SK-MEL-5 (cell line): ENCODE results near the gene RAB26. TPM values are rescaled to one million over a fixed set of nuclear protein-coding genes. Genes with fewer than 3 reads are reported as not detected.

Experiments
- DNase-seq: peaks from one replicate; pipeline ENCODE4 v3.0.0-alpha.2; 2016; ENCODE audit warnings: low read depth, low spot score
- in situ Hi-C: cut with HindIII; loops from 2 replicates; pipeline ENCODE4 v1.10.0; 2016; ENCODE audit warnings: low sequenced_read_pairs, high pct_unique_total_duplicates, low pct_unique_long_range_greater_than_20kb
- total RNA-seq: library from RNA; depleted of rRNA; stranded (reverse); fragments of >200 nt; shearing (Covaris generic); gene quantifications from 2 replicates; pipeline ENCODE4 v1.2.3, GENCODE V29; 2014

RAB26 gene
- total RNA-seq, 1 experiment from 2014 or later = 0.40 TPM

- peak; percentile 28 for DNase-seq
- in situ Hi-C loops = no loop called here
Observed at GRCh38 chr16:2152695-2153506, 4.5 kb downstream of the RAB26 start.

DNA sequence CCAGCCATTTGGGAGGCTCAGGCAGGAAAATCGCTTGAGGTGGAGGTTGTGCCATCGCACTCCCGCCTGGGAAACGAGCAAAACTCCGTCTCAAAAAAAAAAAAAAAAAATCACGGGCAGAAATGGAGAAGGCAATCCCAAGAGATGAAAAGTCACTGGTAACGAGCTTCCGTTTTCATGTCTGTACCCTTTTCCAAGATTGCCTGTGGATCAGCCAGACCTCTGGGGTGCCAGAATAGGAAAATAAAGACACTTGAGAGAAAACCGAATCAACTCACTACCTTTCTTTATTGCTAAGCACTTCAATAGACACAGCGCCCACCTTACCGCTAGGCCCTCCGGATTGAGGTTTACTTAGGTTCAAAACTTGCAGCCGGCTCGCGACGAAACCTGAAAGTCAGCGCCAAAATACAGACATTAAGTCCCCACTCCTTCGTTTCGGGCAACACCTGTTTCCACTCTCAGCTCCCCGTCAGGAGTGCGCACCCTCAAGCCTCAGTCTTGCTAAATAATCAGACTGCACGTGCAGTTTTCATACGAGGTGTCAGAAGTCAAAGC lies 6.2 kb downstream of the RAB26 start:
- in situ Hi-C loops = no loop called here
- no peak for DNase-seq

DNA sequence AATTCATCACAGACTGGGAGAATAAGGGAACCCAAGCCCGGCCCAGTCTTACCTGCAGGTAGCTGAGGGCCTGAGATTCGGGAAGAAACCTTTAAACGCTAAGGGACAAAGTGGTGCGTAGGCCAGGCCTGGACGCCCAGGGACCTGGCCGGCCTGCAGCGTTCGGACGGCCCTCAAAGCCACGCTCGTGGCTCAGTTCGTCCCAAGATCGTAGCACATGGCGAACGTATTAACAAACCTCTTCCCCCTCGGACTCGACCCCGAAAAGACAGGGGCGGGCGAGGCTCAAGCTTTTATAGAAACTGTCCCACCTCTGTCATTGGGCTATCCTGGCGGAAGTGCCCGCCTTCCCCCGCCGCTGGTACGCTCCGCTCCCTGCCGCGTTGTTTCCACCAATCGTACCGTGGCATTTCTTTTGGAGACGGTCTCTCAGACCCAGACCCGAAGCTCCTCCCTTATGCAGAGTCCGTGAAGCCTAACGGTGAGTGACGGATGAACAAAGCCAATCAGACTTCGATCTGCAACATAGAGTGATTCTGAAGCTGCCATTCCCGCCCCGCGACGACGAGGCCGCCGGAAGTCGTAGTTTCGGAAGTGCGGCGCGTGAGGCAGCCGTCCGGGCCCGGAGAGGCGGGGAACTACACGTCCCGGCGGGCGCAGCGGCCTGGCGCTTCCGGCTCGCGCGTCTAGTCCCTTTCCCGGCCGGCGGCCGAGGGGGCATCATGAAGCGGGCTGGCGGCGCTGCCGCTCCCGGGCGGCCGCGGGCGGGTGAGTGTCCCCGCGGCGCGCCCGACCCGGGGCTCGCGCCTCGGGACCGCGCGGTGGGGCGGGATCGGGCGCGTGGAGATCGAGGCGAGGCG lies 6.9 kb downstream of the RAB26 start, which contains the start of gene TRAF7:
Gene TRAF7, plus strand, starts transcription at position 692 of the 860 bp plus-strand sequence. CDS start 8,139 bp downstream, outside the sequence.
- peak; percentile 100 for DNase-seq
- in situ Hi-C loops = no loop called here

GRCh38 chr16:2155977-2156848 lies 7.8 kb downstream of the RAB26 start:
- DNase-seq = peak; percentile 9
- in situ Hi-C loops = no loop called here

DNA sequence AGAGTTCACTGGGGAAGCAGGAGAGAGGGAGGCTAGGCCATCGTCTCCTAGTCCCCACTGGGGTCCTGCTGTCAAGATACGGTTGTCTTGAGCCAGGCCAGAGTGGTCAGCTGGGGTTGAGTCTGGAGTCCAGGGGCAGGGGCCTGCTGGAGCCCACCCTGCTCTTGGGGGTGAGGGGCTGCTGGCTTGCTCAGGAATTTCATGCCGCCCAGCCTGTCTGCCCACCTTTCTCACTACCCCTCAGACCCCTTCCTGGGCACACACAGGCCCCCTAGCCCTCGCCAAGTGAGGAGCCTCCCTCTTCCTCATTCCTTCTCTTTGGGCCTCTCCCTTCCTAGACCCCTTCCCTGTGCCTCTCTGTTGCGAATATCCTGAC lies 8.4 kb downstream of the RAB26 start:
- in situ Hi-C loops = no loop called here
- DNase-seq = no peak

DNA sequence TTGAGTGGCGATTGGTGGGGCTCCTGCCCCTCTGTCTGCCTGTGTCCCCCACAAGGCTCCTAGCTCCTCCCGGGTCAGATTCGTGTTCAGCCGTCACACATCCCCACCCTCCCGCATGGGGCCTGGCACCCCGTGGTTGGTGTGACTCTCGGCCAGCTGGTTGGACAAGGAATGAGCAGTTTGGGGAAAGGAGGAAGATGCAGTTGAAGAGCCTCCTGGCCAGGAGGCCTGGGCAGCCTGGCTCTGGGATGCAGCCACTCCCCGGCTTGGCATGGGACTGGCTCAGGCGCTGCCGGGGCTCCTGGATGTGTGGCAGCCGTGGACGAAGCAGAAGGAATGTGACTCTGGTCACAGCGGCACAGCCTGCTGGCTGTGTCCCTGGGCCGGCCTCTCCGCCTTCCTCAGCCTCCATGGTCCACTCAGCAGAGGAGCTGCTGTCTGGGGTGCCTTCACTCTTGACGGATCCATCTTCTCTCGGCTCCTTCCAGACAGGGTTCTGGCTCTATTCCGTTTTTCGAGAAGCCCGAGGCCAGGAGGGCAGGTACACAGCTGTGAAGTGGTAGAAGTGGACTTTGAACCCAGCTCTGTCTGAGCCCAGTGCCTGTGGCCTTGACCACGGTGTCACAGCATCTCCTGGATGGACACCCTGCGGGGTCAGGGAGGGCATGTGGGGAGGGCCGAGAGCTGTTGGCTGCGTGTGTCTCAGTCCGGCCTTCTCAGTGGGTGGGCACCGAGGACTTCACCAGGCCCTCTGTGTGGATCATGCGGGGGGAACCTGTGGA lies 9.2 kb downstream of the RAB26 start:
- no peak for DNase-seq
- in situ Hi-C loops = no loop called here

- in situ Hi-C loops = no loop called here
- DNase-seq = no peak
Observed at GRCh38 chr16:2158262-2158638, 9.8 kb downstream of the RAB26 start.

DNA sequence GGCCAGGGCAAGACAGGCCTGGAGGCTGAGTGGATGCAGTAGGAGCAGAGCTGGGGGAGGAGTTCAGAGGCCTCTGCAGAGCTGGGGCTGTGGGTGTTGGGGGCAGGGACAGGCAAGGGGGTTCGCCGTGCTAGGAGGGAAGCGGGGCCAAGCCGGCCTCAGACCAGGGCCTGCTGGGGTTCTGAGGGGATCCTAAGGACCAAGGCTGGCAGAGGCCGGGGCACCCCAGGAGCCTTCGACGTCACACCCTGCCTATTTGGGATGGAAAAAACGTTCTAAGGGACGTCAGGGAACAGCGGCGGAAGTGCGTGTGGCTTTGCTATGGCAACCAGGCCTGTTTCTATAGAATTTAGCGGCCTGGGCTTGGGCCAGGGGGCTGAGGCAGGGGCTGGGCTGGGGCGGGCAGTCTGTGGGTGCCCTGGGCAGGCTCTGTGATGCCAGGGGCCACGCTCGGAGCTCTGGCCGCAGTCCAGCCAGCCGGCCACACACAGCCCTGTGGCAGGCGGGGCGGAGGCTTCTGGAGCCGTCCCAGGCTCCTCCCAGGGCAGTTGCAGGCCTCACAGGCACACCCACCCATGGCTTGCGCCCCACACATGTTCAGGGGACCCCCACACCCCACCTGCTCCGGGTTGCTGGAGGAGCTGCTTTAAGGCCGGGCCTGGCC lies 10.9 kb downstream of the RAB26 start:
- in situ Hi-C loops = no loop called here
- no peak for DNase-seq

DNA sequence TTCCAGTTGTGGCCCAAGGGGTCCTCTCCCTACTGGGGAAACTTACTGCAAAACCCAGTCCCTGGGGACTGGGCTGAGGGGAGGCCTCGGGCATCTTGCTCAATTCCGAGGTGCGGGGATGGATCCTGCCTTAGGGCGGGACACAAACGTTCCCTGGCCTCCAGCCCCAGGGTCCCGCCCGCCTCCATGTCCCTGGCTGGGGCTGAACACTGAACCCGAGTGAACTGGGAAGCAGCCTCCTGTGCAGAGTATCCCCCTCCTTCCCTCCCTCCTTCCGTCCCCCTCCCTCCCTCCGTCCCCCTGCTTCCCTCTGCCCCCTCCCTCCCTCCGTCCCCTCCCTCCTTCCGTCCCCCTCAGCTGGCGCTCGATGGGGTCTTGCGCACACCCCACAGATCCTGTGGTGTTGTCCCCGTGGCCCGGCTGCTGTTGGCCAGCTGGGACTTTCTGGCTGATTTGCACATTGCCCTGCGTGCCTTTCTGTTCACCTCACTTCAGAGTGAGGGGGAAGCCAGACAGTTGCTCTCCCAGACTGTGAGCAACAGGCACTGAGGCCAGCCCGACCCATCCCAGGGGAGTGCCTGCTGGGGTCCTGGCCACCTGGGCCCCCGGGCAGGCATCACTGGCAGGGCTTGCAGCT lies 12.6 kb downstream of the RAB26 start:
- in situ Hi-C loops = no loop called here
- no peak for DNase-seq

GRCh38 chr16:2161911-2162310 lies 13.5 kb downstream of the RAB26 start:
- in situ Hi-C loops = no loop called here

GRCh38 chr16:2162676-2163118 lies 14.3 kb downstream of the RAB26 start:
- no peak for DNase-seq
- in situ Hi-C loops = no loop called here

More at GRCh38 chr16:2161911-2162310, 13.5 kb downstream of the RAB26 start:
- DNase-seq = no peak

GRCh38 chr16:2163211-2163881 lies 14.9 kb downstream of the RAB26 start:
- no peak for DNase-seq
- in situ Hi-C loops = no loop called here

GRCh38 chr16:2165861-2166260 lies 17.4 kb downstream of the RAB26 start:
- in situ Hi-C loops = no loop called here
- no peak for DNase-seq

DNA sequence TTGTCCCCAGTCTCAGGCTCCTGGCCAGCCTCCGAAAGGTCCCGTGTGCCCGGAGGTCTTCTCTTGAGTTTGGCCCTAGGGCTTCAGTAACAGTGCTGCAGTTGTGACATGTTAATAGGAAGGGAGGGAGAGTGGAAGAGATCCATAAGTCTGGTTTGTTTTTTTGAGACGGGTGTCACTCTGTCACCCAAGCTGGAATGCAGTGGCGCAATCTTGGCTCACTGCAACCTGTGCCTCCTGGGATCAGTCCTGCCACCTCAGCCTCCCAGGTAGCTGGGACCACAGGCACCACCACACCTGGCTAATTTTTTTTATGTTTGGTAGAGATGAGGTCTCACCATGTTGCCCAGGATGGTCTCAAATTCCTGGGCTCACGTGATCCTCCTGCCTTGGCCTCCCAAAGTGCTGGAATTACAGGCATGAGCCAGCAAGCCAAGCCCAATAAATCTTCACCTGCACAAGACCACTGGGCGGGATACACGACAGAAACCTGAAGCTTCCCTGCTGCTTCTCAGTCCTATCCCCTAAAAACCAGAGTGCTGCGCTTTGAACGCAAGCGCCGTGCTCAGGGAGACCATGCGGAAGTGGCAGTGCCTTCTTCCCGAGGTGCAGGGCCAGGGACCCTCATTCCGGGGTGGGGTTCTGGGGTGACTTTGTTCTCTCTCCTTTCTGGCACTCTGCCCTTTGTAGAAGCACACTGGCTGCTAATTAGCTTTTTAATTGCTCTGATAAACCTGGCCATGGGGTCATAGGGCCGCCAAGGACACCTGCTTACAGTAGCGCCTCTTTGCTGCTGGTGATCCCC lies 18.0 kb downstream of the RAB26 start:
- DNase-seq = no peak
- in situ Hi-C loops = no loop called here
